GM12891 (cell line): ENCODE results near the gene CCSER1. TPM values are rescaled to one million over a fixed set of nuclear protein-coding genes. Genes with fewer than 3 reads are reported as not detected.

Experiments
- DNase-seq: peaks from one replicate; pipeline ENCODE4 v3.0.0; 2011; ENCODE audit warnings: low spot score; ENCODE audit not compliant: insufficient read length
- FAIRE-seq: peaks from 2 replicates; lab custom pipeline; 2011; peaks lifted over from hg19 to GRCh38; lab: Jason Lieb, UNC
- PAX5 ChIP-seq: IDR thresholded peaks from 2 replicates; pipeline ENCODE4 v1.6.1; 2011; ENCODE audit warnings: low read length, moderate library complexity, mild to moderate bottlenecking; ENCODE audit not compliant: insufficient read depth, severe bottlenecking
- POLR2A ChIP-seq: IDR thresholded peaks from 2 replicates; pipeline ENCODE4 v1.6.1; 2011; ENCODE audit warnings: low read depth, low read length, control low read depth
- POLR2AphosphoS5 ChIP-seq: IDR thresholded peaks from 2 replicates; pipeline ENCODE4 v1.6.1; 2011; ENCODE audit warnings: low read depth, low read length, control low read depth
- POU2F2 ChIP-seq: IDR thresholded peaks from 2 replicates; pipeline ENCODE4 v1.6.1; 2011; ENCODE audit warnings: low read depth, mild to moderate bottlenecking, control low read depth, low read length, moderate library complexity
- SPI1 ChIP-seq: IDR thresholded peaks from 2 replicates; pipeline ENCODE4 v1.6.1; 2011; ENCODE audit warnings: low read depth, low read length, control low read depth
- TAF1 ChIP-seq: IDR thresholded peaks from 2 replicates; pipeline ENCODE4 v1.6.1; 2011; ENCODE audit warnings: low read depth, low read length, control low read depth
- polyA plus RNA-seq: library from polyadenylated mRNA; unstranded; fragments of >200 nt; gene quantifications from one replicate; pipeline ENCODE4 v1.2.1, GENCODE V29; 2012; ENCODE audit warnings: low read depth, missing spikeins, inconsistent platforms; ENCODE audit not compliant: missing spikeins

Gene CCSER1
- polyA plus RNA-seq = 0.51 TPM

DNA sequence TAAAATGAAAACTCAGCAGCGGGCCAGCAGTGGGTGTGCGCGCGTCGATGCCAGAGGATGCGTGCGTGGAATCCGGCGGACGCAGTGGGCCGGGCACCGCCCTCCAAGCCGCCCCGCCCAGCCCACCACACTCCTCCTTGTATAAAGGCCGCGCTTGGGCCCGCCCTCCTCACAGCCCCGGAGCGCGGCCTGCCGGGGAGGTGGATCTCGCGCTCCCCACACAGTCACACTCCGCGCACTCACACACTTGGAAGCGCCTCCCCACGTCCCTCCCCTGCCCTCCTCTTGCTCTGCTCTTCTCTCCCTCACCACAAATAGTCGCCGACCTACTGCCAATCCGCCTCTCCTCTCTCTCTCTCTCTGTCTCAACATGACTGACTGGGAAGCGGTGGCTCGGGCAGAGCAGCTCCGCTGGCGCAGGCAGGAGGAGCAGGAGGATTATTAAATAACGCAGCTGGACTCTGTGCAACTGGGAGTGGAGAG lies at the start of gene CCSER1:
Gene CCSER1, plus strand, starts transcription at position 172 of the 483 bp plus-strand sequence.
- FAIRE-seq = peak; percentile 87
- peak; percentile 31 for DNase-seq
- TF ChIP-seq PAX5 (peak; percentile 9), TAF1 (peak; percentile 26; the same call in 1 of the 2 replicates), POLR2A (peak; percentile 96), SPI1 (no peak), POU2F2 (0 out of 2 replicates have a peak, but pooled peaks have one; percentile 1), POLR2AphosphoS5 (peak; percentile 92)

DNA sequence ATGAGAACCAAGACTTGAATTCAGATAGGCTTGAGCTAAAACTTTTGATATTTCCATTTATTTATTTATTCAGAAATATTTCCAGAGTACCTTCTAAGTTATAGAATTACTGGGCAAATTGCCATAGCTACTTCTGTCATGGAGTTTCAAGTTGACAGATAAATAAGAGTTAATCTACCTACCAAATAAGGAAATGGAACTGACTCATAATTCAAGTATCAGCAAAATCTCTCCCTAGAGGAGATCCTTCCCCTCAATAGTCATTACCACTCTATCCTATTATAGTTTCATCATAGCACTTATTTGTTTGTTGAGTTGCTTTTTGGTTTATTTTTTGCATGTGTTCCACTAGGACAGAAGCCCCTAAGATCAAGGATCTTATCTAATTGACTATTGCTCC lies 48.8 kb upstream of the CCSER1 start:
- FAIRE-seq (no peak), DNase-seq (no peak)
- TF ChIP-seq POU2F2 (no peak), SPI1 (peak; percentile 46; the same call in 1 of the 2 replicates)

DNA sequence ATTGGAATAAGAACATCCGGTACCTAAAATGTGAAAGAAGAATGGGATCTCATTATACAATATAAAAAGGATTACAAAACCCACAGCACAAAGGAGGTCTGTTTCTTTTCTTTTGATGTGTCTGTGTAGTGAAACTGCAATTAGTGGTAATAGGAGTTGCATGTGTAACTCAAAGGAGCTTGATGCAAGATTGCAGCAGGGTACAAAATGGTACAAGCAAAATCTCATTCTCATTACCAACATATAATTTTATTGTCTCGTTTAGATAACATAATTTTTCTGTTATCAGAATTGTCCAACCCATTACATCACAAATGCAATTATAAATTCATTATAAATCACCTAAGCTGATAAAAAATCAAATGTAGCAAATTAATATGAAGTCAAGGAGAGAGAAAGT lies 47.1 kb upstream of the CCSER1 start:
- DNase-seq (no peak), FAIRE-seq (no peak)
- TF ChIP-seq POU2F2 (no peak), POLR2A (no peak), PAX5 (no peak), POLR2AphosphoS5 (no peak), SPI1 (no peak), TAF1 (no peak)

DNA sequence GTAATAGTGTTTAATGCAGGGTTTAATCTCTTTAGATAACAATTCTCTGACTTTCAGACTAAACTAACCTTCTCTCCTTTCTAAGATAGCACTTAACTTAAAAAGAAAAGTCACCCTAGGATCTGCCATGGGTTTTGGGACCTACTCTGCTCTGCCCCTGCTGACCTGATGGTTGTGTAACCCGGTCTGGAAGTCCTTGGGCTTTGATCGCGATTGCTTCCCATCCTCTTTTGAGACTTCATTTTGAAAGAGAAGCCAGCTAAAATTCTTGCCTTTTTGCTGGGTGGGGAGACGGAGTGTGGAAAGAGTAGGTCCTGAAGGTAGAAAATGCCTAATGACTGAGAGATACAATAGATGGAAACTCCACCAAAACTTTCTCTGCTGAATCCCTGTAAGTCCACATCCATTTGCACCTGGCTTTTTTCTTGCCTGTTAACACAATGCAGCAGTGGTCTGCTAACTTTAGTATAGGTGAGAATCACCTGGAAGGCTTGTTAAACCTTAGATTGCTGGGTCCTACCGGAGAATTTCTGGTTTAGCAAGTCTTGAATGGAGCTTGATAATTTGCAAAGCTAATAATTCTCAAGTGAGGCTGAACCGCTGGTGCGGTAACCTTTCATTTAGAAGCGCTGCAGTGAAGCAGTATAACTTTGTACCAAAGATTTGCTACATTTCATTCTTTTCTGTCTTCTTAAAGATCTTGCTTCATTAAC lies 45.6 kb upstream of the CCSER1 start:
- no peak for FAIRE-seq
- no peak for DNase-seq
- TF ChIP-seq PAX5 = no peak
- TF ChIP-seq TAF1 = no peak
- no peak for TF ChIP-seq POU2F2
- TF ChIP-seq POLR2A = no peak
- TF ChIP-seq SPI1 = no peak
- no peak for TF ChIP-seq POLR2AphosphoS5

DNA sequence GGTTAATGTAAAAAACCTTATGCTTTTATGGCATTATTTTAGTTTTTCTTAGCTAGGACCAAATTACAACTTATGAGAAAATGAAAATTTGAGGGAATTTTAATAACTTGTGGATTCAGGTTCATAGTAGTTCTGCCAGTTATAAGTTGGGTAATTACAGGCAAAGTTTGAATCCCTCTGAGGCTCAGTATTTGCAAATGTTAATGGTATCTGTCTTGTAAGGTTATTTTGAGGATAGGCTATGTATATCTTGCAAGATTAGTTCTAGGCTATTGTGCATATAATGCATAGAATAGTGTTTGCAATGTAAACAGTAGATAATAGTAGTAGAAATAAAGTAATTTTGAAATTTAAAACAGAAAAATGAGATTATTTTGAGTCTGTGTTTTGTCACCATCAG lies 44.7 kb upstream of the CCSER1 start:
- FAIRE-seq (no peak), DNase-seq (no peak)
- TF ChIP-seq POU2F2 (no peak), PAX5 (no peak), POLR2AphosphoS5 (no peak), POLR2A (no peak), TAF1 (no peak), SPI1 (no peak)

DNA sequence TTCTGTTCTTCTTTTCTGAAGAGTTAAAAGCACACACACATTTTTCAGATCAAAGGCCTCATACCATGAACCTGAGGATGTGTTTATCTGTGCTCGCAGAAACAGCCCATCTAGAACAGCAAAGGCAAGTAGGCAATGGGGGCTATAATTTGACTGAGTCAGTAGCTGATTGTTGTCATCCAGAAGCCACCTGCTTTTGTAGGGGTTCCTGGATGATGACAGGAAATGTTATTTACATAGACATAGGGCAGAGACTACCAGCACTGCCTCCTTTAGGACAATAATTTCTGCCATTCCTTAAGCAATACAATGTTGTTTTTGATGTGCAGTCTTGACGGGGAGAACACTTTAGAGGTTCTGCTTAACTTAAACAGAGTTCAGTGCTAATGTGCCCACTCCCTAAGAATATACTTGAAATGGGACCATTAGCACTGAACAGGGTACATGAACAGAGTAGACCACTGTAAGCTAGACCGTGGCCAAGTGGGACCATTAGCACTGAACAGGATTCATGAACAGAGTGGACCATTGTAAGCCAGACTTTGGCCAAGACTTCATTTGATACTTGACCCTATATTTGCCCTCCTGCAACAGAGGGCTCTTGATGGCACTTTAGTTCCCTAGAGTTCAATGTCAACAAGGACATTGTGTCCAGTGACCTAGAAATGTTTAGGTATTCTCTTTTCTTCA lies 42.8 kb upstream of the CCSER1 start:
- DNase-seq (no peak), FAIRE-seq (no peak)

DNA sequence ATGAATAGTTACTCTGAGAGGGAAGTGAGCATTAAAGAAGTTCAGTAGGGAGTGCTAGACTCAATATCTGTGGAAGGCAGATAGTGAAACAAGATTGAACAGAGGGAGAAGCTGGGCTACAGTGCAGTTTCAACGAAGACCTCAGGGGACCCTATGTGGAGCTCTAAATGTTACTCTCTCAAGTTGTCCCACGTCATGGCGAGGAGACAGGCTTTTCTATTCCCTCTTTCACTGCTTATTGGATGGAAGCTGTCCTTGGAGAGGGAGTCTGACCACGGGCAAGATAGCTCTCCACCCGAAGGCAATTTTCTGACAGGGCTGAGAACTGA lies 42.3 kb upstream of the CCSER1 start:
- TF ChIP-seq PAX5 = no peak
- TF ChIP-seq POLR2A = no peak
- TF ChIP-seq POU2F2 = no peak
- no peak for TF ChIP-seq TAF1
- TF ChIP-seq POLR2AphosphoS5 = no peak
- TF ChIP-seq SPI1 = no peak
- FAIRE-seq = no peak
- DNase-seq = no peak

More for the DNA sequence above, 42.8 kb upstream of the CCSER1 start:
- no peak for TF ChIP-seq POLR2A
- TF ChIP-seq POU2F2 = no peak
- TF ChIP-seq TAF1 = no peak
- no peak for TF ChIP-seq POLR2AphosphoS5
- TF ChIP-seq PAX5 = no peak

DNA sequence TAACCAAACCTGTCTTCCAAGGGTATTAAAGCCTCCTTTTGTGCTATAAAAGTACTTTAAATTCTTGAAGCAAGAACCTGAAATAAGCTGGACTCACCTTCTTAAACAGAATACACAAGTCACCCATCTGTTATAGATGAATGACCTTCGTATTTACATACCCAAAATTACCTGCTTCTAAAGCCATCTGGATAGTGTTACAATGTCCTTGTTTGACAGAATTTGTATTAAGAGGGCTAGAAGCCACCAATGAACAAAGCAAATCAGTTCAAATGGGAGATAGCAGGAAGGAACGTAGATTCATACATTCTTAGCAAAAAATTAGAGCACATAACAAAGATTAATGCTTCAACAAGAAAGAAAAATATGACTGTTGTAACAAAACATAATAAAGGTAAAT lies 33.7 kb upstream of the CCSER1 start:
- no peak for TF ChIP-seq SPI1
- no peak for TF ChIP-seq PAX5
- no peak for TF ChIP-seq TAF1
- TF ChIP-seq POU2F2 = no peak
- no peak for TF ChIP-seq POLR2A
- no peak for TF ChIP-seq POLR2AphosphoS5
- DNase-seq (no peak), FAIRE-seq (no peak)

DNA sequence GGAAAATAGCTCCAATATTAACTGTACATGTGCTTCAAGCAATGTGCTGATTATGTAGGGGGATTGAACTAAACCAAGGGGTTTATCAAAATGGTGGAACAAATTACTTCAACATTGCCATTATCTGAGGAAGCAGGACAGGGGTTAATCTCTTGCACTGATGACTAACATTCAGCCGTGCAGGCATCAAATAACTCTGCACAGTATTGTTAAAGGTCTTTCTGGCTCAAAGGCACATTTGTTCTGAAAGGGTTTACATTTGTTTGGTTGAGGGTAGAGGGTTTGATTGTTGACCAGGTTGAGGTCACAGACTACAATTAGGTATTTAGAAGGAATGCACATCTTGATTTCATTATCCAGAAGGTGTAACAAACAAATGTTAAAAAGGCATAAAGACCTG lies 32.2 kb upstream of the CCSER1 start:
- DNase-seq = no peak
- no peak for TF ChIP-seq POLR2AphosphoS5
- no peak for TF ChIP-seq POU2F2
- TF ChIP-seq TAF1 = no peak
- no peak for TF ChIP-seq SPI1
- no peak for TF ChIP-seq PAX5
- no peak for TF ChIP-seq POLR2A
- no peak for FAIRE-seq
